CD4-positive, alpha-beta memory T cell (primary cell): Measurements from ENCODE around the gene TMEM131. TPM values are rescaled to one million over a fixed set of nuclear protein-coding genes. Genes with fewer than 3 reads are reported as not detected.
A peak's percentile ranks its signal among the peaks of the same experiment; 100 is the strongest.
"Not testable (repeated sequence)": the region's sequence is repeated elsewhere in the genome, so short reads cannot be mapped to it uniquely, and the experiment has no call there.

Experiments
- CTCF ChIA-PET: fragments of 350-600 bp; sonication (Branson Sonifier 250); formaldehyde crosslinking; loops from one replicate; lab custom pipeline; 2021; ENCODE audit warnings: inconsistent platforms; ENCODE audit not compliant: partially characterized antibody; lab: Charles Lee
- POLR2A ChIA-PET: fragments of 350-600 bp; sonication (Branson Sonifier 250); formaldehyde crosslinking; loops from one replicate; lab custom pipeline; 2021; ENCODE audit not compliant: partially characterized antibody; lab: Charles Lee
- DNase-seq, 5 donors: peaks; one replicate each; pipeline versions ENCODE4 v3.0.0 to v3.0.0-alpha.2; 2020 to 2022; ENCODE audit warnings: mixed read lengths in 1 of 5
- H3K27ac ChIP-seq: one replicate; pipeline ENCODE4 v1.7.0; 2013; ENCODE audit warnings: low read depth, low read length
- H3K27me3 ChIP-seq: 2 replicates; pipeline ENCODE4 v1.7.0; 2013; ENCODE audit warnings: mild to moderate bottlenecking, low read length, moderate library complexity; ENCODE audit not compliant: insufficient read depth
- H3K36me3 ChIP-seq: 2 replicates; pipeline ENCODE4 v1.7.0; 2013; ENCODE audit warnings: mild to moderate bottlenecking, low read length, moderate library complexity; ENCODE audit not compliant: insufficient read depth
- H3K4me1 ChIP-seq: 2 replicates; pipeline ENCODE4 v1.7.0; 2013; ENCODE audit warnings: mild to moderate bottlenecking, low read length, moderate library complexity; ENCODE audit not compliant: insufficient read depth
- H3K4me3 ChIP-seq, 2 donors: one replicate each; pipeline ENCODE4 v1.7.0; 2013; ENCODE audit warnings: low read length in 2 of 2, mild to moderate bottlenecking in 1 of 2
- H3K9me3 ChIP-seq, 2 donors: one replicate each; pipeline ENCODE4 v1.7.0; 2013; ENCODE audit warnings: low read length in 2 of 2, control low read depth in 1 of 2; ENCODE audit not compliant: control insufficient read depth in 1 of 2
- H3K27ac Mint-ChIP-seq, 7 donors: one replicate each; pipeline ENCODE4 v1.8.0; 2020 to 2021; ENCODE audit warnings: mixed read lengths in 7 of 7, mild to moderate bottlenecking in 6 of 7, inconsistent platforms in 3 of 7, moderate library complexity in 3 of 7
- H3K27me3 Mint-ChIP-seq, 2 donors: one replicate each; pipeline ENCODE4 v1.8.0; 2020 to 2021; ENCODE audit warnings: mixed read lengths in 2 of 2
- H3K36me3 Mint-ChIP-seq, 2 donors: one replicate each; pipeline ENCODE4 v1.8.0; 2020 to 2021; ENCODE audit warnings: mixed read lengths in 2 of 2, inconsistent platforms in 1 of 2, mild to moderate bottlenecking in 1 of 2
- H3K4me1 Mint-ChIP-seq, 4 donors: one replicate each; pipeline ENCODE4 v1.8.0; 2020 to 2021; ENCODE audit warnings: mixed read lengths in 4 of 4, mild to moderate bottlenecking in 1 of 4
- H3K4me3 Mint-ChIP-seq, 8 donors: one replicate each; pipeline ENCODE4 v1.8.0; 2020 to 2021; ENCODE audit warnings: mixed read lengths in 8 of 8, mild to moderate bottlenecking in 7 of 8, moderate library complexity in 6 of 8, inconsistent platforms in 3 of 8
- H3K9me3 Mint-ChIP-seq, 8 donors: one replicate each; pipeline ENCODE4 v1.8.0; 2020 to 2021; ENCODE audit warnings: mixed read lengths in 8 of 8, mild to moderate bottlenecking in 5 of 8, inconsistent platforms in 3 of 8, moderate library complexity in 1 of 8
- intact Hi-C: fragments of 100-400 bp; cut with micrococcal nuclease; formaldehyde crosslinking; loops from one replicate; pipeline ENCODE4 v1.15.1; 2023
- polyA plus RNA-seq, 2 donors: library from polyadenylated mRNA; unstranded; fragments of 300-500 nt; fragmentation: Illumina TruSeq; gene quantifications; one replicate each; pipeline ENCODE4 v1.2.3, GENCODE V29; 2021
- total RNA-seq, 2 experiments: library from RNA; stranded (reverse); gene quantifications; one replicate each; pipeline ENCODE4 v1.2.3, GENCODE V29; 2021

Gene TMEM131
- total and polyA plus RNA-seq, 4 experiments from 2014 or later, result 6.3 to 47.6 (median 31.4) TPM

DNA sequence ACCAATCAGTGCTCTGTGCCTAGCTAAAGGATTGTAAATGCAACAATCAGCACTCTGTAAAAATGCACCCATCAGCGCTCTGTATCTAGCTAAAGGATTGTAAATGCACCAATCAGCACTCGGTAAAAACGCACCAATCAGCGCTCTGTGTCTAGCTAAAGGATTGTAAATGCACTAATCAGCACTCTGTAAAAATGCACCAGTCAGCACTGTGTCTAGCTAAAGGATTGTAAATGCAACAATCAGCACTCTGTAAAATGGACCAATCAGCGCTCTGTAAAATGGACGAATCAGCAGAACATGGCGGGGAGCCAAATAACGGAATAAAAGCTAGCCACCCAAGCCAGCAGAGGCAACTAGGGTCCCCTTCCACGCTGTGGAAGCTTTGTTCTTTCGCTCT, 166.5 kb downstream of the TMEM131 start:
- CTCF ChIA-PET, H3K27me3 Mint-ChIP-seq: not testable (repeated sequence)

DNA sequence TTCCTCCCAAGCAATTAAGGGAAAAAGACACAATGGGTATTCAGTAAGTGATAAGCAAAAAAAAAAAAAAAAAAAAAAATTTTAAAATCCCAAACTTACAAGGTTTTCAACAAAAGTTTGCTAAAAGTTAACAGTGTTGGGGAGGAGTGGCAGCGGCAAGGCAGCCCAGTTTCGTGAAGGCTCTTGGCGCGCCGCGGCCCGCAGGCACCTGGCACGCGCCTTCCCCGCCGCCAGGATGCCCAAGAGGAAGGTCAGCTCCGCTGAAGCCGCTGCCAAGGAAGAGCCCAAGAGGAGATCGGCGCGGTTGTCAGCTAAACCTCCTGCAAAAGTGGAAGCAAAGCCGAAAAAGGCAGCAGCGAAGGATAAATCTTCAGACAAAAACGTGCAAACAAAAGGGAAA, 168.7 kb downstream of the TMEM131 start:
- H3K4me1 Mint-ChIP-seq, H3K9me3 Mint-ChIP-seq, H3K27ac ChIP-seq, H3K4me1 ChIP-seq, H3K27me3 Mint-ChIP-seq, H3K9me3 ChIP-seq, H3K36me3 ChIP-seq, H3K27me3 ChIP-seq, H3K4me3 Mint-ChIP-seq, POLR2A ChIA-PET, DNase-seq, intact Hi-C loops, H3K4me3 ChIP-seq, CTCF ChIA-PET: not testable (repeated sequence)
- H3K27ac Mint-ChIP-seq, result peak overlapping the region in 2 of 7 donors; percentile 15 to 30
- peaks cover 41 to 42% of the 10 kb centered on the region in 2 donors for H3K36me3 Mint-ChIP-seq

More for the DNA sequence above, 166.5 kb downstream of the TMEM131 start:
- H3K4me3 ChIP-seq, H3K36me3 ChIP-seq, H3K4me3 Mint-ChIP-seq, POLR2A ChIA-PET, H3K27me3 ChIP-seq, H3K9me3 ChIP-seq, H3K9me3 Mint-ChIP-seq, DNase-seq, H3K27ac Mint-ChIP-seq, intact Hi-C loops, H3K4me1 ChIP-seq, H3K4me1 Mint-ChIP-seq, H3K27ac ChIP-seq: not testable (repeated sequence)
- H3K36me3 Mint-ChIP-seq, result peaks cover 35 to 47% of the 10 kb centered on the region in 2 donors

DNA sequence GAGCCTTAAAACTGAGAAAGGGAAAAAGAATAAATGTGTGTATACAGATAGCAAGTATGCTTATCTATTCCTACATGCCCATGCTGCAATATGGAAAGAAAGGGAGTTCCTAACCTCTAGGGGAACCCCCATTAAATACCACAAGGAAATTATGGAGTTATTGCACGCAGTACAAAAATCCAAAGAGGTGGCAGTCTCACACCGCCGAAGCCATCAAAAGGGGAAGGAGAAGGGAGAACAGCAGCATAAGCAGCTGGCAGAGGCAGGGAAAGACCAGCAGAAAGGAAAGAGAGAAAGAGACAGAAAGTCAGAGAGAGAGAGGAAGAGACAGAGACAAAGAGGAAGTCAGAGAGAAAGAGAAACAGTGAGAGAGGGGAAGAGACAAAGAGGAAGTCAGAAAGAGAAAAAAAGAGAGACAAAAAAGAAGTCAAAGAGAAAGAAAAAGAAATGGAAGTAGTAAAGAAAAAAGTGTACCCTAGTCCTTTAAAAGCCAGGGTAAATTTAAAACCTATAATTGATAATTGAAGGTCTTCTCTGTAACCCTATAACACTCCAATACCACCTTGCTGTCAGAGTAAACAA, 169.4 kb downstream of the TMEM131 start:
- intact Hi-C loops, result not testable (repeated sequence)
- peak overlapping the region in 4 of 7 donors; percentile 30 to 77 (median 40) for H3K27ac Mint-ChIP-seq

DNA sequence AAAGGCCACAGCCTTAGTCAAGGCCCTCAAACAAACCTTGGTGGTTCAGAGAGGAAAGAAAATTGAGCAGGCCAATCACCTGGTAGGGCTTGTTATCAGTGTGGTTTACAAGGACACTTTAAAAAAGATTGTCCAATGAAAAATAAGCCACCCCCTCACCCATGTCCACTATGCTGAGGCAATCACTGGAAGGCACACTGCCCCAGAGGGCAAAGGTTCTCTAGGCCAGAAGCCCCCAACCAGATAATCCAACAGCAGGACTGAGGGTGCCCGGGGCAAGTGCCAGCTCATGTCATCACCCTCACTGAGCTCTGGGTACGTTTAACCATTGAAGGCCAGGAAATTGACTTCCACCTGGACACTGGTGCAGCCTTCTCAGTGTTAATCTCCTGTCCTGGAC, 171.7 kb downstream of the TMEM131 start:
- DNase-seq, result not testable (repeated sequence)

More for the DNA sequence above, 169.4 kb downstream of the TMEM131 start:
- H3K4me1 ChIP-seq, H3K27ac ChIP-seq, H3K4me3 Mint-ChIP-seq, H3K27me3 Mint-ChIP-seq, H3K4me3 ChIP-seq, CTCF ChIA-PET, H3K9me3 ChIP-seq, H3K4me1 Mint-ChIP-seq, DNase-seq, H3K27me3 ChIP-seq, H3K9me3 Mint-ChIP-seq, H3K36me3 ChIP-seq, POLR2A ChIA-PET: not testable (repeated sequence)
- H3K36me3 Mint-ChIP-seq, result peaks cover 44 to 46% of the 10 kb centered on the region in 2 donors

DNA sequence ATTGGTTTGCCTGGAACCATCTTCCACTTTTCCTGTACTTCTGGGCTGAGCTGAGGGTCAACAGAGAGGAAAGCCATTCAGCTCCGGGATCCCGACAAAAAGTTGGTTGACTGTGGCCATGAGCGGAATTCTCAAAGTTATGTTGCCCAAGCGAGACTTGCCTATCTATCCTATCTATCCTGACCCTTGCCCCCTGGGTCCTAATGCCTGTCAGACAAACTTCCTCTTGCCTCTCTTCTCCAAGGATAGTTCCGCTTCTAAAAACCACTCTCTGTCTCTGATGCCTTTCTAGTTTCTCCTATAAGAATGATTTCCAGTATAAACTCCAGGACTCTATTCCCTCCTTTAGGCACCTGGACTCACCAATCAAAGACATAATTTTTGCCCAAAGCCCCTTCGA, 173.9 kb downstream of the TMEM131 start:
- H3K36me3 ChIP-seq, POLR2A ChIA-PET, H3K9me3 ChIP-seq, H3K4me1 Mint-ChIP-seq, H3K27me3 Mint-ChIP-seq, DNase-seq, H3K4me3 Mint-ChIP-seq, H3K9me3 Mint-ChIP-seq, H3K4me3 ChIP-seq, H3K27me3 ChIP-seq, H3K4me1 ChIP-seq, CTCF ChIA-PET, H3K27ac ChIP-seq, intact Hi-C loops: not testable (repeated sequence)
- peaks cover 34 to 35% of the 10 kb centered on the region in 2 donors for H3K36me3 Mint-ChIP-seq
- H3K27ac Mint-ChIP-seq, result peak overlapping the region in 2 of 7 donors; percentile 37 to 65

More for the DNA sequence above, 171.7 kb downstream of the TMEM131 start:
- H3K27ac ChIP-seq, H3K36me3 ChIP-seq, POLR2A ChIA-PET, intact Hi-C loops, H3K4me1 Mint-ChIP-seq, H3K4me3 ChIP-seq, H3K27me3 Mint-ChIP-seq, H3K27me3 ChIP-seq, H3K9me3 ChIP-seq, H3K9me3 Mint-ChIP-seq, H3K4me1 ChIP-seq, H3K27ac Mint-ChIP-seq, H3K4me3 Mint-ChIP-seq: not testable (repeated sequence)
- CTCF ChIA-PET, result interaction anchor here (1.1 kb wide), 1 partner anchor 17 kb away, joined by 4 read pairs; no protein-coding TSS in a partner anchor
- H3K36me3 Mint-ChIP-seq, result peaks cover 37 to 42% of the 10 kb centered on the region in 2 donors

DNA sequence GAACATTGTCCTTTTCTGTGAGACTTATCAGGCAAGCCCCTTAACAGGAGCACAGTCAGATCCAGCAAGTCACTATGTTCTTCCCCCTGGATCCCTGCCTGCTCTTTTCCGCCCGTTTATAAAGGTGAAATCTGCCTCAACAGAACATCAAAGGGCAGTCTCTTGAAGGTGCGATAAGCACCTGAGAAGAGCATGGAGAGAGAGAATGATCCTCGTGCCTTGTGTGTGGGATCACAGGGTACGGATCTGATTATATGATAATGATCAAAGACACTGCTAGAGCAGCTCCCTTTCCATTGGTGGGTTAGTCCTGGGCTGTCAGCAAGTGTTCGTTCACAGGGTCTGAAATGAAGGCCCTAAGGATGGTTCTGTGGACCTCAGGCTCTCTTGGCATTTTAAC, 176.0 kb downstream of the TMEM131 start:
- ChIA-PET POLR2A (no interaction called here), CTCF (interaction anchor here (1.2 to 2.0 kb wide), 2 partner anchors 9 to 13 kb away, joined by 3 to 7 read pairs; no protein-coding TSS in a partner anchor)
- Mint-ChIP-seq H3K27me3 (no peaks in the 10 kb centered on the region), H3K4me3 (no peak overlapping the region), H3K9me3 (no peaks in the 10 kb centered on the region), H3K36me3 (peaks cover 24 to 25% of the 10 kb centered on the region in 2 donors), H3K27ac (peak overlapping the region in 2 of 7 donors; percentile 25 to 35), H3K4me1 (peaks cover 0 to 3% (median 0%) of the 10 kb centered on the region in 4 donors)
- Histone ChIP-seq H3K9me3 (no peaks in the 10 kb centered on the region), H3K27me3 (no peaks in the 10 kb centered on the region), H3K4me3 (no peak overlapping the region), H3K4me1 (no peaks in the 10 kb centered on the region), H3K36me3 (peaks cover 4% of the 10 kb centered on the region), H3K27ac (no peak overlapping the region)
- intact Hi-C loops, result no loop called here
- DNase-seq, result no peak

DNA sequence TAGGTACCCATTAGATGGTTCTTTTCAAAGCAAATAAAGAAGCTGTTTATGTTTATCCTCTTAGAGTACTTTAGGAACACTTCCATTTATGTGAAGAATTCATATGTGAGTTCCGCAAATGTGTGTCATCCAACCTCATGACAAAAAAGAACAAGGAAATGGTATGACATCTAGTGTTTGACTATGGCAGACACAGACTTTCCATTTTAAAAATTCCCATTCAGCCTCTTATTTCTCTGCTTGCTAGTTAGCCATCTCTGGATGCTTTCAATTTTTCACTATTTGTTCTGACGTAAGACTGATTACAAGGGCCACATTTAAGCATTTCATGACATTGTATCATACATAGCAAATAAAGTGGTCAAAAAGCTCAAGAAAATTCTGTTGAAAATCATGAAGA, 179.3 kb downstream of the TMEM131 start:
- H3K27me3 ChIP-seq, result no peaks in the 10 kb centered on the region
- no peak overlapping the region for H3K27ac ChIP-seq
- Mint-ChIP-seq H3K27ac (no peak overlapping the region), H3K36me3 (peaks cover 30 to 41% of the 10 kb centered on the region in 2 donors), H3K4me3 (no peak overlapping the region), H3K27me3 (no peaks in the 10 kb centered on the region), H3K9me3 (no peaks in the 10 kb centered on the region), H3K4me1 (no peaks in the 10 kb centered on the region)
- intact Hi-C loops, result no loop called here
- no peaks in the 10 kb centered on the region for H3K4me1 ChIP-seq
- peaks cover 12% of the 10 kb centered on the region for H3K36me3 ChIP-seq
- no peaks in the 10 kb centered on the region for H3K9me3 ChIP-seq
- no peak for DNase-seq
- ChIA-PET CTCF (interaction anchor here (3.7 kb wide), 1 partner anchor 10 kb away, joined by 21 read pairs; no protein-coding TSS in a partner anchor), POLR2A (no interaction called here)
- no peak overlapping the region for H3K4me3 ChIP-seq
